ENCODE measurements around the gene EIF4E3. TPM values are rescaled to one million over a fixed set of nuclear protein-coding genes. Genes with fewer than 3 reads are reported as not detected.

Gene EIF4E3
- polyA plus RNA-seq, 3 donors from 2014 or later = 20.0 to 44.3 (median 36.1) TPM

DNA sequence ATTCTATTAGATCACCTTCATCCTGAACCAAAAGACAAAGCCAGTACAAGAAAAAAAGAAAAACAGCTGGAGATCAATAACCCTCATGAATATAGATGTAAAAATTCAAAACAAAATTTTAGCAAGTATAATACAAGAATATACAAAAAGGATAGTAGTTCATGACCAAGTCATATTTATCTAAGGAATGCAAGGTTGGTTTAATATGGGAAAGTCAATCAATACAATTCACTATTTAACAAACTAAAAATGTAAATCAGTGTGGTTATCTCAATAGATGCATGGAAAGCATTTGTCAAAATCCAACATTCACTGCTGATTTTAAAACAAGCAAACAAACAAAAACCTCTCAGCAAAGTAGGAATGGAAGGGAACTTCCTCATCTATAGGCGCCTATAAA is 17.4 kb upstream of the EIF4E3 start:
- Mint-ChIP-seq H3K4me3 (no peak overlapping the region), H3K9me3 (peaks cover 19 to 40% (median 31%) of the 10 kb centered on the region in 6 donors), H3K36me3 (peaks cover under 1 to 22% (median 9%) of the 10 kb centered on the region in 3 donors), H3K27ac (no peak overlapping the region), H3K27me3 (ENCODE audit: low read depth in 3 of 3) (peaks cover 1 to 13% (median 2%) of the 10 kb centered on the region in 3 donors), H3K4me1 (no peaks in the 10 kb centered on the region)
- DNase-seq = no peak

DNA sequence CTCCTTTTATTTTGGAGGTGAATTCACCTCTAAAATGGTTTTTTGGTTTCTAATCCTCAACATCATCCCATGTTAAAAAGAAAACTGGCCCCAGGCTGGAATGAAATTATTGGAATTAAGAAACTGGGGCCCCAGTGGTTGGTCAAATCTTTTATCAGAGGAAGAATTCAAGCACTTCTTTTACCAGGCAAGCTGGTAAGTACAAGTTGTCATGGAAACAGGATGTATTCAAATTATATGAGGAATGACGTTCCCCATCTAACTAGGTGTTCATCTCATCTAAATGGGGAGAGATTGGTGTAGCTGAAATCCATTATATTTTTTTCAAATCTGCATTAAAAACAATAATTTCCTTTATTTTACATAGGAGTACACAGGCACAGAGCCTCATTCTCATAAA is 9.7 kb upstream of the EIF4E3 start:
- no peak overlapping the region for H3K4me3 Mint-ChIP-seq
- DNase-seq = no peak
- H3K27ac Mint-ChIP-seq = no peak overlapping the region
- peaks cover 4 to 21% (median 4%) of the 10 kb centered on the region in 3 donors for H3K27me3 Mint-ChIP-seq (ENCODE audit: low read depth in 3 of 3)
- H3K36me3 Mint-ChIP-seq = peaks cover 0 to 5% (median 5%) of the 10 kb centered on the region in 3 donors
- peaks cover 0 to 3% (median 0%) of the 10 kb centered on the region in 6 donors for H3K9me3 Mint-ChIP-seq
- H3K4me1 Mint-ChIP-seq = peaks cover 3 to 5% of the 10 kb centered on the region in 2 donors

DNA sequence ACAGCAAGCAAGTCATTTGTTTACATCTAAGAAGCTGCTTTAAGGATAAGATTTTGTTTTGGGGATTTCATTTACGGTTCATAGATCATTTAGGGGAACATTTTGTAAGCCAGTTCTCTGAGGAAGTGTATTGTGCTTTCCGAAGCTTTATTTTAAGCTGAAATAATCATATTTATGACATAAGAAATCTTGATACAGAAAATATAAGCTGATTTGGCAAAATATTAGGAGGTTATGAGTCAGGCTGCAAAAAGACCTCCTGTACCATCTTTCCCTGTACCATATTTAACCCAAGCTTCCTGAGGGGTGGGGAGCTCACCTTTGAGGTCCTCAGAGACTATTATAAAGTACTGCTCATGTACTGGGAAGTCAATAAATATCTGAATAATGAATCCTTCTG is 8.1 kb upstream of the EIF4E3 start:
- Mint-ChIP-seq H3K36me3 (peaks cover 0 to 5% (median 5%) of the 10 kb centered on the region in 3 donors), H3K4me1 (peaks cover 10 to 18% of the 10 kb centered on the region in 2 donors), H3K27ac (no peak overlapping the region), H3K4me3 (no peak overlapping the region), H3K27me3 (ENCODE audit: low read depth in 3 of 3) (peaks cover 4 to 12% (median 5%) of the 10 kb centered on the region in 3 donors), H3K9me3 (peaks cover 0 to 3% (median 0%) of the 10 kb centered on the region in 6 donors)
- no peak for DNase-seq

DNA sequence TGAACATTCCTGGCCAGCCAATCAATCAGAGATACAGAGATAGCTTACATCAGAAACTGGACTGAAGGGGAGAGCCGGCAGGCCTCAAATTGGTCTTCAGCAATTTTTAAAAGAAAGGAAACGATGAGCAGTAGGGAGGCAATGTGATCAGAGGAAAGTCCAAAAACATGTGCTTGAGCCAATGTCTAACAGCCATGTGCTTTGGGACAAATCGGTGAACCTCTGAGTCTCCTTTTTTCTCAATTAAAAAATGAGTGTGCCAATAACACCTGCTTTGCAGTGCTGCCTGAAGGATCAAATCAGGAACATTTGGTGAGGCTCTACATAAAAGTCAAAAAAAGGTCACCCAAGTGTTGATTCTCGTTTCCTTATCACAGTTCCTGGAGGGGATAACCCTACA is 7.4 kb upstream of the EIF4E3 start:
- H3K27ac Mint-ChIP-seq = no peak overlapping the region
- peaks cover 10 to 18% of the 10 kb centered on the region in 2 donors for H3K4me1 Mint-ChIP-seq
- H3K27me3 Mint-ChIP-seq (ENCODE audit: low read depth in 3 of 3) = peaks cover 4 to 9% (median 6%) of the 10 kb centered on the region in 3 donors
- H3K36me3 Mint-ChIP-seq = peaks cover 0 to 5% (median 5%) of the 10 kb centered on the region in 3 donors
- H3K4me3 Mint-ChIP-seq = no peak overlapping the region
- peaks cover 0 to 3% (median 0%) of the 10 kb centered on the region in 6 donors for H3K9me3 Mint-ChIP-seq
- DNase-seq = no peak

DNA sequence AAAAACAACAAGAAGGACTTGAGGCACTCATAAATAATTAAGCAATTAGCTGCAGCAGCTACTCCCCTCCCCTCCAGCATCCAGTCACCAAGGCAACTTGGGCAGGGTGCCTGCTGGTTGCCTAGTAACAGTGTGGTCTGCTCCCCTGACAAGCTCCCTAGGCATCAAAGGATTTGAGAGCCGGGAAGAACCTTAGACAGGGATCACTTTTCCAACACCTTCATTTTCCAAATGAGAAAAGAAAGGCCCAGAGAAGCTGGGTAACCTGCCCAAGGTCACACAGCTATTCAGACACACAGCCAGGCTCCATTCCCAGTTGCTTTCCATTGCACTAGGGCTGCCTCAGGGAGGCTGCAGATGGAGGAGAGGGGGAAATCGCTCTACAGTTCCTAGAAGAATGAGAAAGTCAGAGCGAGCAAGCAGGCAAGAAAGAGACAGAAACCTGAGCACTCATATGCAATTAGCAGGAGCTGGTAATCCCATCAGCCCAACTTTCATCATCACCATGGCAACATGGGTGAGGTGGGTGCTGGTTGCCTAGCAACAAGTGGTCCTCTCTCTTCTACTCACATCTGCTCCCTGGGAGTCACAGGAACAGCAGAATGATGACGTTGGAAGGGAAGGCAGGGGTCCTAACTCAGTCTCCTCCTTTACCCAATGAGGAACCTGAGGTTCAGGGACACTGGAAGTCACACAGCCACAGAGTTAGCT is 3.6 kb upstream of the EIF4E3 start:
- Mint-ChIP-seq H3K27ac (no peak overlapping the region), H3K27me3 (ENCODE audit: low read depth in 3 of 3) (peaks cover 5 to 8% (median 6%) of the 10 kb centered on the region in 3 donors), H3K4me3 (no peak overlapping the region), H3K9me3 (peaks cover 0 to 3% (median 0%) of the 10 kb centered on the region in 6 donors), H3K4me1 (peaks cover 32 to 39% of the 10 kb centered on the region in 2 donors), H3K36me3 (no peaks in the 10 kb centered on the region)
- DNase-seq = no peak

DNA sequence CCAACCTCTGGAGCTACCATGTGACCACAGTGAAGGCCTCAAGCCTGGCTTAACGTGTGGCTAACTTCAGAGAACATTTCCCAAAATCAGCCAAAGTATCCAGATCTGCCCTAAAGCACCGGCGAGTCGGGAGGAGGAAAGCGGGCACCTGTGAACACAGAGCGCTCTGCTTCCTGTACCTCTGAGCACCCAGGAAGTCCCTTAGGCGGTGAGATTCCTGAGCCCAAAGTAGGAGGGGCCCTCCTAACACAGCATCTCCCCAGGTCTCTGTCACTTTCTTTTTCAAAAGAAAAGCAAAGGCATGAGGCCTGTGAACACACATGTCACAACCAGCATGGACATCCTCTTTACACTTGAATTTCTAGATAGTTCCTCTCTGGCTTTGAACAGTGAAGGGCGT is 944 bp upstream of the EIF4E3 start:
- DNase-seq = peak; percentile 31 to 35 (median 32)
- Mint-ChIP-seq H3K4me1 (peaks cover 59 to 65% of the 10 kb centered on the region in 2 donors), H3K36me3 (no peaks in the 10 kb centered on the region), H3K27ac (peak overlapping the region; percentile 73 to 94 (median 83)), H3K4me3 (peak overlapping the region; percentile 82 to 90 (median 84)), H3K9me3 (peaks cover 0 to 3% (median 0%) of the 10 kb centered on the region in 6 donors), H3K27me3 (ENCODE audit: low read depth in 3 of 3) (peaks cover 3 to 10% (median 5%) of the 10 kb centered on the region in 3 donors)

DNA sequence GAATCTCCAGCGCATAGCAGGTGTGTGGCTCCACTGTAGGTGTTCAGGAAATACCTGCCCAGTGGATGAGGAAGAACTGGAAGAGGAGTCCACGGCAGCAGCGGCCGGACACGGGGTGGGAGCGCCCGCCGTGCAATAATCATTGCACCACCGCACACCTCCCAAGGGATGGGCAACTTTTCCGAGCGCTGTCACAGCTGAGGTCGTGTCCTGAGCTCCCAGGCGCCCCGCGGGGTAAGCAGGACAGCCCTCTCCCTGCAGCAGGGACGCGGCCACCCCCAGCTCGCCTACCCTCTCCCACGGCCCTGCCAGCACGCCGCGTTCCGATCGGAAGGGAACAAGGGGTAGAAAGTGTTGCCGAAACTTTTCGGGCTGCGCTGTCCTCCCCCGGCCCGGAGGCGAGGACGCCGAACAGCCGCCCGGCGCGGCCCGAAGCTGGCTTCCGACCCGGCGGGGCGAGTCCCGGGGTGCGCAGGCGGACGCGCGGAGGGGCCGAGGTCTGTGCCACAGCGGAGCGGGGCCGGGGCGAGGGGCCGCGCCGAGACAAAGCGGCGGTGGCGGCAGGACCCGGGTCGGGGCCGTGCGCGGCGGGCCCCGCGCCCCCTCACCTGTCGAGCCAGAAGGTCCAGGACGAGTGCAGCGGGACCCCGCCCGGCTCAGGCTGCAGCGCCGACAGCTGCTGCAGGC is 475 bp downstream of the EIF4E3 start:
- Mint-ChIP-seq H3K9me3 (no peaks in the 10 kb centered on the region), H3K4me3 (peak overlapping the region; percentile 91 to 97 (median 94)), H3K27ac (peak overlapping the region; percentile 87 to 95 (median 92)), H3K36me3 (peaks cover 0 to 5% (median 0%) of the 10 kb centered on the region in 3 donors), H3K27me3 (ENCODE audit: low read depth in 3 of 3) (peaks cover 2 to 10% (median 5%) of the 10 kb centered on the region in 3 donors), H3K4me1 (peaks cover 64 to 70% of the 10 kb centered on the region in 2 donors)
- peak; percentile 35 to 44 (median 36) for DNase-seq

DNA sequence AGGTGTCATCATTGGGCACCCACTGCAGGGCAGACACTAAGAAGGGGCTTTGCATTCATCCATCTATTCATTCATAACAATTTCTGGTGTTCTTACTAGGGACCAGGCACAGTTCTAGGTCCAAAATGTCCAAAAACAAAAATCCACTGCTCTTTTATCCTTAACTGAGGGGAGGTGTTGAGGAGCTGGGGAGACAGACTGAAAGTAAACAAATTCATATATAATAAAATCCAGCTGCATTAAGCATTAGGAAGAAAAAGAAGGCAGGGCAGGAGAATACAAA is 1.1 kb downstream of the EIF4E3 start:
- Mint-ChIP-seq H3K4me1 (peaks cover 65 to 70% of the 10 kb centered on the region in 2 donors), H3K36me3 (peaks cover 0 to 5% (median 4%) of the 10 kb centered on the region in 3 donors), H3K27ac (peak overlapping the region; percentile 87 to 95 (median 92)), H3K27me3 (ENCODE audit: low read depth in 3 of 3) (peaks cover 2 to 10% (median 5%) of the 10 kb centered on the region in 3 donors), H3K4me3 (peak overlapping the region; percentile 91 to 97 (median 94)), H3K9me3 (no peaks in the 10 kb centered on the region)
- no peak for DNase-seq

DNA sequence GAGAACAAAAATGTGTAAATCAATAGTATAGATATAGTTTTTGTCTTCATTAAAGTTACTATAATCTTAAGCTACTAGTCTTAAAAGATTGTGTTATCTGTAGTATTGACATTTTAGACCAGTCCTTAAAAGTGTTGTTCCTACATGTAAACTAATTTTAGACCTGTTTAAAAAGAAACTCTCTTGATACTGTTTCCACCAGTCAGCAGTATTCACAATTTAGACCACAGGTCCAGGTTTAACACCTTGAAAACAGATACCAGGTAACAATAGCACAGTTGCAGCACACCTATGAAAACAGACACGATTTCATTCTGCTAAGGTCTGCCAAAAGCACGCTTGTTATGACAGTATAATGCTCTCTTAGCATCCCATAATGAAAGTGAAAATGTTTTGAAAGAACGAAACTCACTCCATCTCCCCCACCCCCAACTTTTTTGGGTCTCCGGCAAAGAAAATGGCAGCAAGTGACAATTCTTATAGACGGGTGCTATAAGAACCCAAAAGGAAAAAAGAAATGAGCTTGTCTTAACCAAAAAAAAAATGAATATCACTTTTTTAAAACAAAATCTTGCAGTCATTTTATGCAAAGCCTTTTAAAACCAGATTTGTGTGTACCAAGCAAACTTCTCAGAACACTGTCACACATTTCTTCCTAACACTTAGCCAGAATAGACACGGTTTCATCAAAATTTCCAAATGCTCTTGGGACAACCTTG is 1.6 kb downstream of the EIF4E3 start:
- Mint-ChIP-seq H3K4me1 (peaks cover 70% of the 10 kb centered on the region in 2 donors), H3K9me3 (no peaks in the 10 kb centered on the region), H3K27me3 (ENCODE audit: low read depth in 3 of 3) (peaks cover 2 to 10% (median 5%) of the 10 kb centered on the region in 3 donors), H3K36me3 (peaks cover 0 to 5% (median 4%) of the 10 kb centered on the region in 3 donors), H3K27ac (peak overlapping the region; percentile 87 to 95 (median 92)), H3K4me3 (peak overlapping the region; percentile 91 to 97 (median 94))
- DNase-seq = peak; percentile 72 to 73 (median 72)

DNA sequence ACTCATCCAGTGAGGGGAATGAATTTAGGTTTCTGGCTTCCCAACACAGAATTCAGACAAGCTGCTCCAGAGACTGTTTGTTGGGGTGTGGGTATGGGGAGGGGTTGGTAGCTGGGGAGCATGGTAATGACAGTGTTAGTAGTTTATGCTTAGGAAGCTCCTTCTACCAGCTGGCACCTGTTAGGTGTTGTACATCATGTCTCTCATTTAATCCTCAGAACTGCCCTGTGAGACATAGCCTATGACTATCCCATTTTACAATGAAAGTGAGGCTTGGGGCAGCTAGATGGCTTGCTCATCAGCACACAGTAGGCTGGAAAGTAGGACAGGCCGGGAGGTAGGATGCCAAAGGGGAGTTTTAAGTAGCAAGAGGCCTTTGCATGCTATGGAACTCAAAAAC is 2.5 kb downstream of the EIF4E3 start:
- no peaks in the 10 kb centered on the region for H3K9me3 Mint-ChIP-seq
- peaks cover 78% of the 10 kb centered on the region in 2 donors for H3K4me1 Mint-ChIP-seq
- peaks cover 2 to 8% (median 5%) of the 10 kb centered on the region in 3 donors for H3K27me3 Mint-ChIP-seq (ENCODE audit: low read depth in 3 of 3)
- peaks cover 0 to 5% (median 4%) of the 10 kb centered on the region in 3 donors for H3K36me3 Mint-ChIP-seq
- H3K27ac Mint-ChIP-seq = peak overlapping the region; percentile 87 to 95 (median 92)
- peak overlapping the region; percentile 91 to 97 (median 94) for H3K4me3 Mint-ChIP-seq
- no peak for DNase-seq

DNA sequence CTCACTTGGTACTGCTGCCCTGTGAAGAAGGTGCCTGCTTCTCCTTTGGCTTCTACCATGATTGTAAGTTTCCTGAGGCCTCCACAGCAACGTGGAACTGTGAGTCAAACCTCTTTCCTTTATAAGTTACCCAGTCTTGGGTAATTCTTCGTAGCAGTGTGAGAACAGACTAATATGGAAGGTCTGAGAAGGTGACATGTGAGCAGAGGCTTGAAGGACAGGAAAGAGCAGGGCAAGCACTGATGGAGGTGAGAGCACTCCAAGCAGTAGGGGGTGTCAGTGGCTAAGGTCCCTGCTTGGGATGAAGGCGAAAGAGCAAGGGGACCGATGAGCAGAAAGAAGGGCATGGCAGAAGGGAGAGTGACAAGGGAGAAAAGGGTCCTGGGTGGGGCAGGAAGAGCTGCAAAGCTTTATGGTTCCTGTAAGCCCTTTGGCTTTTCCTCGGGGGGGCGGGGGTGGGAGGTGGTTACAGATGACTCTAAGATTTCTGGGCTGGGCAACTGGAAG is 3.5 kb downstream of the EIF4E3 start:
- peak overlapping the region; percentile 87 to 95 (median 92) for H3K27ac Mint-ChIP-seq
- peaks cover 85 to 87% of the 10 kb centered on the region in 2 donors for H3K4me1 Mint-ChIP-seq
- peak overlapping the region; percentile 66 to 95 (median 93) for H3K4me3 Mint-ChIP-seq
- H3K36me3 Mint-ChIP-seq = peaks cover 0 to 5% (median 4%) of the 10 kb centered on the region in 3 donors
- peaks cover 2 to 8% (median 5%) of the 10 kb centered on the region in 3 donors for H3K27me3 Mint-ChIP-seq (ENCODE audit: low read depth in 3 of 3)
- H3K9me3 Mint-ChIP-seq = no peaks in the 10 kb centered on the region
- no peak for DNase-seq

DNA sequence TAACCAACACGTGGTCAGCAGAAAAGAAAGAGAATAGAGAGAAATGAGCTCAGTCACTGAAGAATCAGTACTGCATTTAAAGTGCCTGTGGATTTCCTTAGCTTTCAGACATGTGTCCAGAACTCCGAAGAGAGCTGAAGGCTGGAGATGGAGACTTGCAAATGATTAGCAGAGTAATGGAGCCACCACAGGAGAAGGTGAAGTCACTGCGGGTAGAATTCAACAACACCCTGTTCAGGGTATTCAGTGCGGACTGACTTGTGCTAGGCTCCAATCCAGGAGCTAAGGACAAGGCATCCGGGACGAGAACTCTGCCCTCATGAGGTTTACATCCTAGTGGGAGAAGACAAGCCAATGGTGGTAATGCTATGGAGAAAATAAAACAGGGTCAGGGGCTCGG is 4.2 kb downstream of the EIF4E3 start:
- peaks cover 2 to 6% (median 5%) of the 10 kb centered on the region in 3 donors for H3K27me3 Mint-ChIP-seq (ENCODE audit: low read depth in 3 of 3)
- H3K27ac Mint-ChIP-seq = peak overlapping the region; percentile 87 to 95 (median 92)
- H3K4me3 Mint-ChIP-seq = peak overlapping the region; percentile 39 to 95 (median 93)
- peaks cover 82 to 87% of the 10 kb centered on the region in 2 donors for H3K4me1 Mint-ChIP-seq
- peaks cover 0 to 5% (median 4%) of the 10 kb centered on the region in 3 donors for H3K36me3 Mint-ChIP-seq
- H3K9me3 Mint-ChIP-seq = no peaks in the 10 kb centered on the region
- no peak for DNase-seq

DNA sequence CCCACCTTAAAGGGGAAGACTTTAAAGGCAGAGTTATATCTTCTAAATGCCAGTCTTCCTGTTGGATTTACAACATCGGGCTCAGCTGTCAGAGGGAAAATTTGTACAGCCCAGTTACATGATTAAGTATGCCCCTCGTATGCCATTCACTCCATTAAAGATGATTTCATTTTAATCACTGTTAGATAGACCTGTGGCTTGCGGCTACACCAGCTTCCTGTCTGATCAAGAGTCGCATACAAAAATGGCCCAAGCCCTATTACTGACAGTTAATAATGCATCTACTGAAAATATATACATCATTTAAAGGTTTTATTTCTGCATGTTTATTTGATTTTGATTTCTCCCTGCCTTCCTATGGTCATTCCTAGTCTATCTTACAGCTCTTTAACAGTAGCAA is 7.1 kb downstream of the EIF4E3 start:
- no peaks in the 10 kb centered on the region for H3K9me3 Mint-ChIP-seq
- H3K36me3 Mint-ChIP-seq = peaks cover 0 to 5% (median 4%) of the 10 kb centered on the region in 3 donors
- no peaks in the 10 kb centered on the region for H3K27me3 Mint-ChIP-seq (ENCODE audit: low read depth in 3 of 3)
- peak in 2 of 3 donors; percentile 37 to 44 for DNase-seq
- peak overlapping the region; percentile 7 to 44 (median 15) for H3K4me3 Mint-ChIP-seq
- H3K4me1 Mint-ChIP-seq = peaks cover 90 to 97% of the 10 kb centered on the region in 2 donors
- peak overlapping the region in 5 of 6 donors; percentile 39 to 83 (median 73) for H3K27ac Mint-ChIP-seq

Data from immature natural killer cell (primary cell).